Glomerular visceral epithelial cell (primary cell): ENCODE measurements around the gene TPTE2.
"Not testable (repeated sequence)": the region's sequence is repeated elsewhere in the genome, so short reads cannot be mapped to it uniquely, and the experiment has no call there.

ENCODE experiments used
- DNase-seq: peaks from one replicate; pipeline ENCODE4 v3.0.0-alpha.2; 2016; ENCODE audit errors: extremely low spot score

Gene TPTE2

GRCh38 chr13:19567820-19568534, 6.6 kb upstream of the TPTE2 start:
- DNase-seq: no peak

DNA sequence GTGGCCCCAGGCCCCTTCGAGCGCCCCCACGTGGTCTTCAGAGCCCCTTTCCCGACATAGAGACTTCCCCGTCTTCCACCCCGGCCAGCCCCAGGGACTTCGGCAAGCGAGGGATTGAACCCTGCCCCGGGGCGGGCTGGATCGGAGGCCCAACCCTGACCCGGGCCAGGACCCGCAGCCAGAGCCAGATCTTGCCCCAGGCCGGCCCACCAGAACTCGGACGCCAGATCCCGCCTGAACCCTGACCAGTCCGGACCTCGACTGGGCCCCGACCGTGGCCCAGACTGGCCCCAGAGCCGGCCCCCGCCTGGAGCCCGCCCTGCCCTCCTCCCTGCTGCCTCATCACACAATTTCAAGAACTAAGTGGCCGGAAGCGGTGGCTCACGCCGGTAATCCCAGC, 253 bp upstream of the TPTE2 start:
- DNase-seq: no peak

DNA sequence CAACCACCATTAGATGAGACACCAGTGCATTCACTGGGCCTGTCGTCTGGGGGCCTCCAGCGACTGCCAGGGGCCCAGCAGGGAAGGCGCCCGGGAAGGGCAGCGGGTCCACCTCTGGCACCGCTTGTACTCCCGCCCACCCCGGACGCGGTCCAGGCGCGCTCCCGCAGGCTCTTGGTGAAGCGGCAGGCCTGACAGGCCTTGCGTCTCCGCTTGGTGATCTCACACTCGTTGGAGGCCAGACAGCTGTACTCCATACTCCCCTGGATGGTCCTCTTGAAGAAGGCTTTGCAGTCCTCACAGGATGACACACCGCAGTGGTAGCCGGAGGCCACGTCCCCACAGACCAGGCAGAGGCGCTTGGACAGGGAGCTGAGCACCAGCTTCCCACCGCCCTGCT, 660 bp downstream of the TPTE2 start:
- not testable (repeated sequence) for DNase-seq

DNA sequence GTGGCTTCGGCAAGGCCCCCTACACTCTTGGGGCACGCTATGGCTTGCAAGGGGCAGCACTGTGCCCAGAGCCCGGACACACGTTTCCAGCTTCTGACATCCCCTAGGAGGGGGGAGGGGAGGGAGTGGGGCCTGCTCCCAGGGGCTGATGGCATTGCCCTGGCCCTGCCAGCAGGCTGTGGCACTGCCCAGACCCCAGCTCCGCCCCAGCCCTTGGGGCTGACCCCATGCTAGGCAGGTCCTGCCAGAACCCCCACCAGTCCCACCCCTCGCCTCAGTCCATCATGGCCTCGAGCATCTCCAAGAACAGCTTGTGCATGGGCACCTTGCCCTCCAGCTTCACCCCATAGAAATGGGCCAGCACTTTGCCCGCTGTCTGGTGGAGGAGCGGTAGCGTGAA, 1.6 kb downstream of the TPTE2 start:
- DNase-seq: not testable (repeated sequence)

DNA sequence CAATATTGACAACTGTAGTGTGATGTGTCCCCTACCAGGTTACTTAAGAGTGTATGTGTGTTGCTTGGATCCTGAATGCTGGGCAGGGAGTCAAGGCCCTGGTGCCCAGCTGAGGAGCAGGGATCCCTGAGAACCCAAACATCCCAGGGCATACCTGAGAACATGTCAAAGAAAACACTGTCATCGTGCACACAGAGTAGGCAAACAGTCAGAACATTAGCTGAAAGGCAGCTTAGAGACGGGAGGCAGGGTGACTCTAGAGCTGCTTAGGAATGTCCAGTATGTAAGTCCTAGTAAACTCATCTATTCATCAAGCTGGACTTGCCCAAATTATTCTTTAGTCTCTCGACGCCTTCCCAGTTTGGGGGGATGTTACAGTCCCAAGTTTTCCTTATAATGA, 4.0 kb downstream of the TPTE2 start:
- DNase-seq: not testable (repeated sequence)

- DNase-seq: not testable (repeated sequence)
These were observed 12.1 kb downstream of the TPTE2 start for GRCh38 chr13:19549245-19549644.

DNA sequence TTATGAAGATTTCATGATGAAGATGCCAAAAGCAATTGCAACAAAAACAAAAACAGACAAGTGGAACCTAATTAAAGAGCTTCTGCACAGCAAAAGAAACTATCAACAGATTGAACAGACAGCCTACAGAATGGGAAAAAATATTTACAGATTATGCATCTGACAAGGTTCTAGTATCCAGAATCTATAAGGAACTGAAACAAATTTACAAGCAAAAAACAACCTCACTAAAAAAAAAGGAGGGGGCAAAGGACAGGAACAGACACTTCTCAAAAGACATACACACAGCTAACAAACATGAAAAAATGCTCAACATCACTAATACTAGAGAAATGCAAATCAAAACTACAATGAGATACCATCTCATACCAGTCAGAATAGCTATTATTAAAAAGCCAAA, 35.7 kb downstream of the TPTE2 start:
- DNase-seq: not testable (repeated sequence)

GRCh38 chr13:19519049-19519448, 42.3 kb downstream of the TPTE2 start:
- DNase-seq: no peak

GRCh38 chr13:19507623-19508022, 53.7 kb downstream of the TPTE2 start:
- not testable (repeated sequence) for DNase-seq

DNA sequence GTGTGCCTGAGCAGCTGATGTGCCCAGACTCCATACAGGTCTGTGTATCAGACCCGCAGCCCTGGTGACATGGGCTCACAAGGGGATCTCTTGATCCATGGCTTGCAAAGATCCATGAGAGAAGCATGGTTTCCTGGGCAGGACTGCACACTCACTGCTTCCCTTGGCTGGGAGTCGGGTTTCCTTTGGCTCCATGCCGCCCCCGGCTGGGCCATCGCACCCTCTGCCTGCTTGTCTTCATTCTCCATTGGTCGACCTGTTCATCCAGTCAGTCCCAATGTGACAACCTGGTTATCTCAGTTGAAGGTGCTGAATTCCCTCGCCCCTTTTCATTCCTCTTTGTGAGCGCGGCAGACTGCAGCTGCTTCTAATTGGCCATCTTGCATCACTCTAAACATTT, 101.2 kb downstream of the TPTE2 start:
- DNase-seq: not testable (repeated sequence)

- not testable (repeated sequence) for DNase-seq
These were observed 122.2 kb downstream of the TPTE2 start for GRCh38 chr13:19439056-19439686.

GRCh38 chr13:19437780-19438179, 123.6 kb downstream of the TPTE2 start:
- not testable (repeated sequence) for DNase-seq

DNA sequence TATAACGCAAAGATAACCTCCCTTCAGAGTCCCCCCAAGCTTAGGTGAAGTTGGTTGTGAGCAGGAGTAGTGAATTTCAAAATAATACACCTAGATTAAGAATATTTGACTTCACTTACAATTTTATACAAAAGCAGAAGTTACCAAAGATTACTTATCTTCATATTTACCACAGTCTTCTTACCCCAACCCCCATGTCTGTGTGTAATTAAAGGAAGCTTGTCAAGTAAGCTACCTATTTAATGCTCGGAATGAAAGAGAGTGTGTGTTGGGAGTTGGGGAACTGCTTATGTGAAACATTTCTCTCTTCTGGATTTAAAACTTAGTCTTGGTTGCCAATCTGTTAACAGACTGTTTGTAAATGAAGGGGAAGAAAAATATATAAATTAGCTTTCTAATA, 139.1 kb downstream of the TPTE2 start:
- not testable (repeated sequence) for DNase-seq

DNA sequence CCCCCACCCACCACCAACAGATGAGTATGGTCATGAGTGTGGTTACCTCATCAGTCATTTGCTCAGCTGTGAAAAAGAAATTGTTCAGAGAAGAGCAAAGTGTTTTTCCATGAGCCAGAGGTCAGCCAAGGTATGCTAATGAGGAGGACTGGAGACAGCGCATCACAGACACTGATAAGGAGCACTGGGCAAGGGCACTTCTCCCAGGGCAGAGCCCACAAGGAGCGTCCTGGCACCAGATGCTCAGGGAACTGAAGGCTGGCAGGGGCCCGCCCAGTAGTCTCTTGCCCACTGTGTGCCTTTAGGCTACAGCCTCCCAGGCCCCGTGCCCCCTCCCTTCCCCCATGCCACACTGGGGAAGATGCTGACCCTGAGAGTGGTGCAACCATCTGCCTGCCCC, 148.8 kb downstream of the TPTE2 start:
- not testable (repeated sequence) for DNase-seq

DNA sequence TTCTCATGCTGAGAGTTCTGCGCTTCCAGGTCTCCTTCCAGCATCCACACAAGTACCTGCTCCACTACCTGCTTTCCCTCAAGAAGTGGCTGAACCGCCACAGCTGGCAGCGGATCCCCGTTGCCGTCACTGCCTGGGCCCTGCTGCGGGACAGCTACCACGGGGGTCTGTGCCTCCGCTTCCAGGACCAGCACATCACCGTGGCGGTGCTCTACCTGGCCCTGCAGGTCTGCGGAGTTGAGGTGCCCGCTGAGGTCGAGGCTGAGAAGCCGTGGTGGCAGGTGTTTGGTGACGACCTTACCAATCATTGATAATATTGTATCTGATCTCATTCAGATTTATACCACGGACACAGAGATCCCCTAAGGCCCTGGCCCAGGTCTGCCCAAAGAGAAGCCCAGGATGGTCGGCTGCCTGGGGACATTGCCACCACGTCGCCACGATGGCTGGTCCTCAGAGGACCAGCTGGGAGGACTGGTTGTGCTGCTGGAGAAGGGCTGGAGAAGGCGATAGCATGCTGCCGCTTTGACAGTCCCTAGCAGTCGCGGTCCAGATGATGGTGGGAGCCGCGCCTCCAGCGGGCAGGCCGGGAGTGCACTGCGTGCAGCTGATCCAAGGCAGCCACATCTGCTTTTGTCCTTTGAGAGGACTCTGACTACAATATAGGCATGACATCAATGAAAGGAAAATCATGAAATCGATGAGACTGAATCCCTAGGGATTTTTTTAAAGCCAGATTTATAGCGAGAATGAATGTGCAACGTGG, 178.4 kb downstream of the TPTE2 start:
- DNase-seq: not testable (repeated sequence)

GRCh38 chr13:19382111-19382510, 179.2 kb downstream of the TPTE2 start:
- DNase-seq: no peak
